GM21515 (cell line): ENCODE measurements around the gene NCOR2.

Experiments used
- ATAC-seq: cut with Tn5 transposase; IDR thresholded peaks from one replicate; pipeline ENCODE4 v1.9.1; 2021; ENCODE audit not compliant: unreplicated experiment

The NCOR2 gene

DNA sequence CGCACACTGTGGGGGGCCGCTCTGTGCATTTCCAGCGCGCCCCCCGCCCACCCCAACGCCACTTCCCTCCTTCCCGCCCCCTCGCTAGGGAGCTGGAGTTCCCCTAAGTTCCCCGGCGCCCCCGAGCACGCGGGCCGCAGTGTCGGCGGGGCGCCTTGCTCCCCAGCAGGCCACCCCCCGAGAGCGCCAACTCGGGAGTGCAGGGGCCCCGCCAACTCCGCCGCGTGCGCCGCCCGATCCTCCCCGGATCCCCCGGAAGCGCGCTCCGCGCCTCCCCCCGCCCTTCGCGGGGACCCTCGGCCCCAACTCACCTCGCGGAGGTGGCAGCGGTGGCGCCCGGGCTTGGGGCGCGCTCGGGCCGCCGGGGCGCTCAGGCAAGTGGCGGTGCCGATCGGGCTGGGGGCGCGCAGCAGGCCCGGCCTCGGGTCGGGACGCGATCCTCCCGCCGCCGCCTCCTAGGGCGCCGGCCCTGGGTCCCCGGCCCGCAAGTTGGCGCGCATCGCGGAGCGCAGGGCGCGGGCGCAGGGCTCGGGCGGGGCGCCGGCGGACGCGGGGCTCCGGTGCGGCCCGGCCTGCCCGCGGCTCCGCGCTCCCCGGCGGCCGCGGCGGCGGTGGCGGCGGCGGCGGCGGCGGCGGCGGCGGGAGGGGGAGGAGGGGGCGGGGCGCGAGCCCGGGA, at the start of gene NCOR2:
Gene NCOR2 (minus strand): TSS at position 616 of the 676 bp plus-strand sequence. CDS start 72,361 bp downstream, outside the sequence.
- ATAC-seq = peak; percentile 18

DNA sequence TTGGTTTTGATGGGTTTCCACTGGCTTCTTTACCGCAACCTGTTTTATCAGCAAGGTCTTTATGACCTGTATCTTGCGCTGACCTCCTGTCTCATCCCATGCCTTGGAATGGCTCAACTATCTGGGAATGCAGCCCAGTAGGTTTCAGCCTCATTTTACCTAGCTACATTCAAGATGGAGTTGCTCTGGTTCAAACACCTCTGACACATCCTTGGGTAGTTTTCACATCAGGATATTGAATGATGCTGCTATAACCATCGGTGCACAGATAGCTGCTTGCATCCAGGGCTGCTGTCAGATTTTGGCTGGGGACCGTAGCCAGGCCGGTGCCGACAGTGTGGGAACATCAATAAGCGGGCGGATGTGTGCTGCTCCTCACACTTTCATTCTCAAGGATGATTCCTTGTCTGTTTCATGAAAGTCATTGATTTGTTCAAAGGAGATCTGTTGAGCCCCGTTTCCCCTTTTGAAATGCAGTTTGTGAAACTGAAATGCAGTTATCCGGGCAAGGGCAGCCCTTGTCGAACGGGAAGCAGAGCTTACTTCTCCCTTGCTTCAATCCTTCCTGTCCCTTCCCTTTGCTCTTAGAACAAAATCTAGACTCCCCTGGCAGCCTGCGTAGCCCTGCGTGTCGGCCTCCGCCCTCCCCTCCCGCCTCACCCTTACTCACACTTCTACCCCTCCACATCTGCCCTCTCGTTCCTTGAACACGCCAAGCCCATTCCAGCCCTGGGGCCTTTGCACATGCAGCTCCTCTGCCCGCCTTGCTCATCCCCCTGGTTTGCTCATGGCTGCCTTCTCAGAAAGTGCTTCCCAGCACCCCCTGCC, 49.2 kb upstream of the NCOR2 start:
- no peak for ATAC-seq

DNA sequence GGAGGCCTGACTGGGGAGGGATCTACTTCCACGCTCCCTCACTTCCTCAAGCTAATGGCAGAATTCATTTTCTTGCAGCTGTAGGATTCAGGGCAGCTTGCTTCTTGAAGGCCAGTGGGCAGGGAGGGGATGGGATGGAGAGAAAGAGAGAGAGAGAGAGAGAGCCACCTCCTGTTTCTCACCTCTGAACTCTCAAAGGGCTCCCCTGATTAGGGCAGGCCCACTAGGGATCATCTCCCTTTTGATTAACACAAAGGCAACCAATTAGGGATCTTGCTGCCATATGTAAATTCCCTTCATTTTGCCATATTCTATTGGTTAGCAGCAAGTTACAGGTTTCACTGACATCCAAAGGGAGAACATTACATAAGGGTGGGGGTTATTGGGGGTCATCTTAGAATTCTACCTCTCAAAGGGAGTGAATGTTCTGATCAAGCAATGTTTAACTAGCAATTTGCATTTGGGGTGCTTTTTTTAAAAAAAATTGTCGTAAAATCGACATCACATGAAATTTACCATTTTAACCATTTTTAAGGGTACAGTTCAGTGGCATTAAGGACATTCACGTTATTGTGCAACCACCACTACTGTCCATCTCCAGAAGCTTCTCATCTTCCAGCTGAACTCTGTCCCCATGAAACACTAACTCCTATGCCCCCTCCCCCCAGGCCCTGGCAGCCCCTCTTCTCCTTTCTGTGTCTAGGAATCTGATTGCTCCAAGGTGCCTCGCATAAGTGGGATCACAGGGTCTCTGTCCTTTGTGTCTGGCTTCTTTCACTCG, 47.3 kb upstream of the NCOR2 start:
- ATAC-seq = no peak

DNA sequence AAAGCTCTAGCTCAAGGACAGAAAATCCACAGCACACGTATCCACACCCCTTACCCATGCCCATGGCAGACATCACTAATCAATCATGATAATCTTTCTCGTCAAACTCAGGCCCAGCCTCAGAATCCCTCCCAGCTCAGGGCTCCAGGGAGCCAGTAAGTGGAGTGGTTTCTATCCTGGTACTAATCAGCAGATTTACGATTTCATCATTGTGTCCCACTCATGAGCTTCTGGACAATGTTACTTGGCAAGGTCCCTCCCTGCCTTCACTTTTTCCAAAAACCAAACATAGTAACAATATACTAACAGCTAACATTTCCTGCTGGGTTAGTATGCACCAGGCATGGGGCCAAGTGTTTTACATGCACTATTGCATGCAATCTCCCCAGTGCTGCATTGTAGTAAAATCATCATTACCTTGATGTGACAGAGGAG, 45.8 kb upstream of the NCOR2 start:
- no peak for ATAC-seq

DNA sequence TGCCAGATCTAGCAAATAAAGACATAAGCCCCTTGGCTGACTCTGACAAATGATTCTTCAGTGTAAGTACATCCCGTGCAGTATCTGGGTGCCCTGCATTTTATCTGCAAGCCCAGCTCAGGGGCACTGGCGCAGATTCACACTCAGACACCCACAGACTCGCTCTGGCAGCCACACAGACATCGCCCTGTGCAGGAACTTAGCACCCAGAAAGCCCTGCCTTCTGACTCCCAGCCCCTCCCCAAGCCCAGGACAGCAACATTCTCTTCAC, 44.9 kb upstream of the NCOR2 start:
- ATAC-seq = no peak

- no peak for ATAC-seq
These were observed 44.4 kb upstream of the NCOR2 start for GRCh38 chr12:124611559-124612409.

GRCh38 chr12:124610629-124611558, 43.5 kb upstream of the NCOR2 start:
- no peak for ATAC-seq

DNA sequence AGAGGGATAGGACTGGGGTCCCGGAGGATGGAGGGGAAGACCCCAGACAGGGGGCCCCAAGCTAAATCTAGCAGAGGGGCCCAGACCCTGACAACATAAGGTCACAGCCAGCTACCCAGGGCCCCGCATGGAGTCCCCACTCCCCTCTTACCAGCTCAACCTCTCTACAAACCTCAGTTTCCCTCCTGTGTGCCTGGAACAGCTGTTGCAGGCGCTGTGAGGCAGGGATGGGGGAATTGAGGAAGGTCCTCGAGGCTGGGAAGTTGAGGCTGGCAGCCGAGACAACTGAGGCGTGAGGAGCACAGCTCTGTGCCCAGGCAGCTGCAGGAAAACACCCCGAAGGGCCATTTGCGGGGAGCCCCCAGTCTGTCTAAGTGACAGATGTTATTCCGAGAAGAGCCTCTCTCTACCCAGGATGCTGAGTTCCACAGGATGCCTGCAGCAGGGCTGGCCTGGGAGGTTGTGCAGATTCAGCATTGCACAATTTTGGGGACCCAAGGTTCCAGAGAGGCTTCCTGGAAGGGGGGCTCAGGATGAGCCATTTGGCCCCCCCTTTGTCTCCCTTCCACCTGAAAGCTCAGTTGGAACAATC, 42.7 kb upstream of the NCOR2 start:
- no peak for ATAC-seq

GRCh38 chr12:124609041-124609989, 41.9 kb upstream of the NCOR2 start:
- ATAC-seq = peak; percentile 79

DNA sequence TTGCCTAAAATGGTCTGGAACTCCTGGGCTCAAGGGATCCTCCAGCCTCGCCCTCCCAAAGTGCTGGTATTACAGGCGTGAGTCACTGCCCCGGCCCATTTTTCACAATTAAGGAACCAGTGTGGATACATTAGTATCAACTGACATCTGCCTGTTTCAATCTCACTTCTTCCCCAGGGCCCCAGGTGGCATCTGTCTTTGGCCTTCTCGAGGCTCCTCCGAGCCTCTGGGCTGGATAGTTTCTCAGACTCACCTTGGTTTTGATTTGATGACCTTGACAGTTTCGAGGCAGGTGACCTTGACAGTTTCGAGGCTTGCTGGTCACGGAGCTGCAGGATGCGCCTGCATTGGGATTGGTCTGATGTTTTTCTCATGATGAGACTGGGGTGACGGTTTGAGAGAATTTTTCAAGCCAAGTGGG, 41.0 kb upstream of the NCOR2 start:
- ATAC-seq = no peak

DNA sequence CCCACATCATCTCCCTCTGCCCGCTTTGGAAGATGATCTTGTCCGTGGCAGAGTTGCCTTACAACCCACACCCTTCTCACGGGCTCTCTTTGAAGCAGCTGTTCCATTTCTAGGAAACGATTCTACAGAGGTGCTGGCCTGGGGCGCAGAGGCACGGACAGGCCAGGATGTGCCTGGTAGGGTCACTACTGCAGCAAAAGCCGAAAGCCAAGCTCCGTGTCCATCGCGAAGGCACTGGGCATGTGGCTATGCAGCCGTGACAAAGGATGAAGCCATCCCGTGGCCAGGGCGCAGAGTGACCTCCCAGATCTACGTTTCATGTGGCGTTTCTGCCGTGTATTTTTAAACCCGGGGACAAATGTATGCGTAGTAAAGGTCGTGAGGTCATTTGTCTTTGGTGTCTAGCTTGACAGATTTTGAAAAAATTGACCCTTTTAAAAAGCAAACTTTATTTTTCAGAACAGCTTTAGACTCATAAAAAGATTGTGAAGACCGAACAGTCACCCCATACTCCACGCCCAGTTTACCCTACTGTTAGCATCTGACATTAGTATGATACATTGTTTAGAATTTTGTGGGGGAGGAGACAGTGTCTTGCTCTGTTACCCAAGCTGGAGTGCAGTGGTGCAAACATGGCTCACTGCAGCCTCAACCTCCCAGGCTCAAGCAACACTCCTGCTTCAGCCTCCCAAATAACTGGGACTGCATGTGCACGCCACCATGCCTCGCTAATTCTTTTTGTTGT, 40.4 kb upstream of the NCOR2 start:
- no peak for ATAC-seq

- no peak for ATAC-seq
These were observed 38.7 kb upstream of the NCOR2 start for GRCh38 chr12:124605883-124606774.

DNA sequence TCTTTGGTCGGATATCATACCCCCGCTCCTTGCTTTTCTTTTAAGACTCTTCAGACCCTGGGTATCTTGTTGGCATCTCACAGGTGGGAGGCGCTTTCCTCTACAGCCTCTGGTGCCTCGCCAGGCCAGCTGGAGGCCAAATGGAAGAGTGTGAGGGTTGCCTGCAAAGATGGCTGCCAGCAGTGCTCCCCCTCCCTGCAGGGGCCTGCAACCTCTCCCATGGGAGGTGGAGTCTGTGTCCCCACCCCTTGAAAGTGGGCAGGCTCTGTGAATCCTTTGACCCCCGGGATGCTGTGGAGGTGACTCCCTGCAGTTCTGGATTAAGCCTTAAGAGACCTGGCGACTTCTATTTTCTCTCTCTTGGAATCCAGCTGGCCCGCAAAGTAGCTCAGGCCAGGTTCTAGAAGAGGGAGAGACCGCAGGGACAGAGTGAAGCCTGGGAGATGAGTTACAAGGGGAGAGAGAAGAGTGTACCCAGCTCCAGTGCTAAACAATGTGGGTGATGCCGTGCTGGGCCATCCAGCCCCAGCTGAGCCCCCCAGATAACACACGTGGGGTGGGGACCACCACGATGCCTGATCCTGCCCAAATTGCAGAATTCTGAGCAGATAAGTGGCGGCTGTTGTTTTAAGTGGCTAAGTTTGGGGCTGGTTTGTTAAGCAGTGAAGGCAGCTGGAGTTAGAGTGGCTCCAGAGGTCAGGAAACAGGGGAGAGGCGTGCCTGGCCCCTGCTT, 37.9 kb upstream of the NCOR2 start:
- ATAC-seq = no peak

GRCh38 chr12:124604264-124604680, 36.9 kb upstream of the NCOR2 start:
- ATAC-seq = no peak

- no peak for ATAC-seq
These were observed 36.4 kb upstream of the NCOR2 start for GRCh38 chr12:124603831-124604251.

GRCh38 chr12:124603100-124603541, 35.7 kb upstream of the NCOR2 start:
- ATAC-seq = no peak
